Suppressor macrophage (primary cell): ENCODE measurements around the gene TMEM220.
A peak's percentile ranks its signal among the peaks of the same experiment; 100 is the strongest.

Experiments used
- DNase-seq, 4 experiments: peaks; one replicate each; pipeline ENCODE4 v3.0.0-alpha.2; 2020 to 2022
- total RNA-seq, 17 experiments: gene quantifications; one replicate each; lab custom pipeline; 2026; ENCODE audit warnings: mixed read lengths in 6 of 17, inconsistent platforms in 3 of 17; lab: John Stamatoyannopoulos, UW

Gene TMEM220
- total RNA-seq = 2.0 to 6.4 (median 3.5) reads per million in 17 experiments

GRCh38 chr17:10729334-10730193, at the start of gene TMEM220:
Gene TMEM220, minus strand, starts transcription at chr17:10730023. Its CDS starts 172 bp downstream, at chr17:10729851.
- peak; percentile 67 to 85 (median 78) for DNase-seq

- DNase-seq = no peak
Observed at GRCh38 chr17:10779609-10780008, 49.8 kb upstream of the TMEM220 start.

- no peak for DNase-seq
Observed at GRCh38 chr17:10777890-10778289, 48.1 kb upstream of the TMEM220 start.

GRCh38 chr17:10777131-10777807, 47.4 kb upstream of the TMEM220 start:
- no peak for DNase-seq

GRCh38 chr17:10776381-10776780, 46.6 kb upstream of the TMEM220 start:
- peak; percentile 12 to 58 (median 47) for DNase-seq

GRCh38 chr17:10775740-10776356, 46.0 kb upstream of the TMEM220 start:
- no peak for DNase-seq

- no peak for DNase-seq
Observed at GRCh38 chr17:10775058-10775457, 45.2 kb upstream of the TMEM220 start.

GRCh38 chr17:10773391-10773790, 43.6 kb upstream of the TMEM220 start:
- no peak for DNase-seq

- peak; percentile 78 to 92 (median 84) for DNase-seq
Observed at GRCh38 chr17:10772425-10773380, 42.9 kb upstream of the TMEM220 start.

- no peak for DNase-seq
Observed at GRCh38 chr17:10771148-10771547, 41.3 kb upstream of the TMEM220 start.

- DNase-seq = no peak
Observed at GRCh38 chr17:10769840-10770239, 40.0 kb upstream of the TMEM220 start.

- no peak for DNase-seq
Observed at GRCh38 chr17:10768750-10769251, 39.0 kb upstream of the TMEM220 start.

GRCh38 chr17:10767232-10767631, 37.4 kb upstream of the TMEM220 start:
- no peak for DNase-seq

- no peak for DNase-seq
Observed at GRCh38 chr17:10762037-10762436, 32.2 kb upstream of the TMEM220 start.

GRCh38 chr17:10761281-10761680, 31.5 kb upstream of the TMEM220 start:
- DNase-seq = no peak

- no peak for DNase-seq
Observed at GRCh38 chr17:10758062-10758461, 28.2 kb upstream of the TMEM220 start.

GRCh38 chr17:10757647-10758046, 27.8 kb upstream of the TMEM220 start:
- no peak for DNase-seq

GRCh38 chr17:10757067-10757466, 27.2 kb upstream of the TMEM220 start:
- DNase-seq = no peak

- no peak for DNase-seq
Observed at GRCh38 chr17:10756619-10757018, 26.8 kb upstream of the TMEM220 start.

GRCh38 chr17:10756185-10756584, 26.4 kb upstream of the TMEM220 start:
- no peak for DNase-seq

- DNase-seq = no peak
Observed at GRCh38 chr17:10755592-10756127, 25.8 kb upstream of the TMEM220 start.
